Measurements from ENCODE around the gene RPL10A. TPM values are rescaled to one million over a fixed set of nuclear protein-coding genes. Genes with fewer than 3 reads are reported as not detected.
"Not testable (repeated sequence)": the region's sequence is repeated elsewhere in the genome, so short reads cannot be mapped to it uniquely, and the experiment has no call there.

Gene RPL10A
- polyA plus RNA-seq, 4 donors = 1,948 to 2,087 (median 2,028) TPM

DNA sequence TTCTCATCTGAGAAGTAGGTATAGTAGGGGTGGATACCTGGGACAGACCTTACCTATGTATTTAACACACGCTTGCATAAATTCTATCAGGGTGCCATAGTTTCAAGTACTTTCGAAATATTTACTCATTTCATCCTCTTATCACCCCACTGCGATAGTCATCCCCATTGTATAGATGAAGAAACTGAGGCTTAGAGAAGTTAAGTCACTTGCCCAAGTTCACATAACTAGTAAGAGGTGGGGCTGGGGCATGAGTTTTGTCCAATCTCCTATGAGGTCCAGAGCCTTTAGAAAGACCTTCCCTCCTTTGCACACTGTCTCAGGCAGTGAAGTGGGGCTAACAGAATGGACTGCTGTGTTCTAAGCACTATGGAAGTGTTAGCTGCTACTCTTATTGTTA, 38.3 kb downstream of the RPL10A start:
- no peak for DNase-seq (ENCODE audit: low read depth in 4 of 4, low spot score in 3 of 4)

DNA sequence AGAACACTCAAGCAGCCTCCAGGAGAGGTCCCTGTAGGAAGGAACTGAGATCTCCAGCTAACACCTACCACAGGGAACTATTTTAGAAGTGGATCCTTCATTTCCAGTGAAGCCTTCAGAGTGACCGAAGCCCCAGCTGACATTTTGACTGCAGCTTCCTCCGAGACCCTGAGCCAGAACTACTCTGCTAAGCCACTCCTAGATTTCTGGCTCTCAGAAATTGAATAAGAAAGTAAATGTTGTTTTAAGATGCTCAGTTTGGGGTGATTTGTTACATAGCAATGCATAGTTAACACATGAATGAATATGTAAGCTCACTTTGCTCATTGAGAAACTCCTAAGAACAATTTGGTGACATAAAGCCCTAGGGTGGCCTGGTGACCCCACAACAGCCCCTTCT, 39.0 kb downstream of the RPL10A start:
- no peak for DNase-seq (ENCODE audit: low read depth in 4 of 4, low spot score in 3 of 4)

DNA sequence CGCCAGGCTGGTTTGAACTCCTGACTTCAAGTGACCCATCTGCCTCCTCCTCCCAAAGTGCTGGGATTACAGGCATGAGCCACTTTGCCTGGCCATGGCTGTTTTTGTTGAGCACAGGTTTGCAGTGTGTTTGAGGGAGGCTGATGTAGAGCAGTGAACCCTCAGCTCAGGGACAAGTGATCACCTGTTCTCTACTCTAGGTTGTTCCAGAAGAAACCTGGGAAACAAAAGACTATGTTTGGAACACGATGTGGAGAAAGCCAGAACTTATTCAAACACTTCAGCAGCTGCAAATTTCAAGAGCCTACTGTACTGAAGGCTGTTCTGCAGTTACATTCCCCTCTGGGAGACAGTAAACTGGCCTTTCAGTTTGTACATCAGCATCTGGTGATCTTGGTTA, 39.8 kb downstream of the RPL10A start:
- no peak for DNase-seq (ENCODE audit: low read depth in 4 of 4, low spot score in 3 of 4)

DNA sequence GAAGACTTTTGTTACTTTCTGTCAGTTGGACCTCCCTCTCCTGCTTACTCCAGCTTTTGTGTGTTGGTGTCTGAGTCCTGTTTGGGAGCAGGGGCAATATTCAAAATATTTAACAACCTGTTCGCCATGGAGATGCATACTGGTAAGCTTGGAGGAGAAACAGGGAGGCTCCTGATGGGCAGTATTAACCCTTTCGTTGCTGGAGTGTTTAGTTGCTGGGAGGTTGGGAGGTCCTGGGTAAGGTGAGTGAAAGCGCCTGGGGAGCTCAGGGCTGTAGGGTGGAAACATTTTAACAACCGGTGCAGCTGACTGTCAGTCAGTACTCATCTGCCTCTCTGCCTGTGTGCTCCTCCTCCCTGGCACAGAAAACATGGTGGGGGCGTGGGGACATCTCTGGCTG, 40.3 kb downstream of the RPL10A start:
- no peak for DNase-seq (ENCODE audit: low read depth in 4 of 4, low spot score in 3 of 4)

DNA sequence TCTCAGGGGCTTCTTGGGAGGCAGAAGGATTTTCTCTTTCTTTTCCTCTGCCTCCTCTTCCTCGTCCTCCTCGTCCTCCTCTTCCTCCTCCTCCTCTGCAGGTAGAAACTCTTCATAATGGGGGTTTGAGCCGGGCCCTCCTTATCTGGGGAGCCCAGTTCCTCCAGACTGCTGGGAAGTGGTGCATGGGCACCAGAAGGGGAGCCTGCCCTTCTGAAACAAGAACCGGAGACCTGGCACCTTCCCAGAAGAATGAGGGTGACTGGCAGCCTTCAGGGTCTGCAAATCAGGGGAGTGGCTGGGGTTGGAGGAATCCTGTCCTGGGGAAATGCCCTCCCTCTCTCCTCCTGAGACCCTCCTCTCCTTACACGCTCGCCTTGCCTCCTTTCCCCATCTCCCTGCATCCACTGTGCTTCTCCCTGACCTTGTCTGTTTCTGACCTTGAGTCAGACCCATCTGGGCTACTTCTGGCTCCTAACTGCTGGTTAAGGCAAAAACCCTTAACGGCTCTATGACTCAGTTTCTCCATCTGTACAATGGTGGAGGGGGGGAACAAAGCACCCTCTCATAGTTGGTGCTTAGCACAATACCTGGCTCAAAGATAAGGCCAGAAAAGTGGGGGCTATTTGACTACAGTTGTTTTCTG, 42.8 kb downstream of the RPL10A start:
- DNase-seq (ENCODE audit: low read depth in 4 of 4, low spot score in 3 of 4) = no peak

DNA sequence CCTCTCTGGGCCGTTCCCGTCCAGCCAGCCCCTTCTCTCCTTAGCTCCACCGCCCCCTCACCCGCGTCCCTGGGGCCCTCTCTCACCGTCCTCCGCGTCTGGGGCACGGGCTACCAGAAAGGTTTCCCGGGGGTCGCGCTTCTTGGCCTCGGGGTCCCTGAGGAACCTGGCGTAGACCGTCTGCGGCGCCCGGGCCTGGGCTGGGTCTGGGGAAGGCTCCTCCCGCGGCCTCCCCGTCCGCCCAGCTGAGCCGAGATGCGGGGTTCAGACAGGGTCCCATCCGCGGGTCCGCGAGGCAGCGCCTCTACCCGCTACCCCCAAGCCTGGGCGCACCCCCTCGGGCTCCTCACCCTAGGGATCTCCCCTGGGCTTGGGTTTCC, 43.4 kb downstream of the RPL10A start:
- DNase-seq (ENCODE audit: low read depth in 4 of 4, low spot score in 3 of 4) = no peak

DNA sequence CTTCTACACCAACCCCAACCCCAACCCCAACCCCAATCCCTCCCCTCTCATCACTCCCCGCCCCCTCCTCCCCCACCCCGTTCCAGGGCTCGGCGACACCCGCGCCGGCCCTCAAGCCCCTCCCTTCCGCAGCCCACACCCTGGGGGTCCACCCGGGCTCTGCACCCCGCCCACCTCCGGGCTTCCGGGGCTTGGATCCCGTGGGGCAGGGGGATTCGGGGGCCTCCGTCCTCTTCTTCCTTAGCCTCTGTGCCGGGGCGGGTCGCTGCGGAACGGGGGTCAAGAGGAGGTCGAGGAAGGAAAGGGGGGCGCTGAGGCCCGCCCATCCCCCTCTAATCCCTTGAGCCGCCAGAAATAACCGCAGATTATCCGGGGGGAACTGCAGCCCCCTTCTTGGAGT, 43.8 kb downstream of the RPL10A start:
- DNase-seq (ENCODE audit: low read depth in 4 of 4, low spot score in 3 of 4) = no peak

DNA sequence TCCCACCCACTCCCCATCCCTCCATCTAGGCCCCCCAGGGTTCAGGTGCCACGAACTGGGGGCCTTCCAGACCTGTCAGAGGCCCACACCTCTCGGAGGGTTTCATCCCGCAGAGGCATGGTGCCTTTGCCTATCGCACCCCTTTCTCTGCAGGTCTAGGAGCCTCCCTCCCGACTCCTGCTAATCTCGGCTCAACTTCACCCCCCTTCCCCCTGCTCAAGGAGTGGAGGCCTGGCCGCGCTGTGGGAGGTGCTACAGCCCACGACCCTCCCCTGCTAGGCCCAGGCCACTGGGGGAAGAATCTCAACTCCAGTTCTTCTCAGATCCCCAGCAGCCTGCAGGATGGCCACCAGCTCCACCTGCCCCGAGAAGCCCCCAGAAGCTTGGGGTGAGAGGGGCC, 44.5 kb downstream of the RPL10A start, which contains the start of gene TULP1:
TSS of gene TULP1 (minus strand) at position 157 of the 400 bp plus-strand sequence. CDS start at position 119, 38 bp downstream.
- DNase-seq (ENCODE audit: low read depth in 4 of 4, low spot score in 3 of 4) = no peak

DNA sequence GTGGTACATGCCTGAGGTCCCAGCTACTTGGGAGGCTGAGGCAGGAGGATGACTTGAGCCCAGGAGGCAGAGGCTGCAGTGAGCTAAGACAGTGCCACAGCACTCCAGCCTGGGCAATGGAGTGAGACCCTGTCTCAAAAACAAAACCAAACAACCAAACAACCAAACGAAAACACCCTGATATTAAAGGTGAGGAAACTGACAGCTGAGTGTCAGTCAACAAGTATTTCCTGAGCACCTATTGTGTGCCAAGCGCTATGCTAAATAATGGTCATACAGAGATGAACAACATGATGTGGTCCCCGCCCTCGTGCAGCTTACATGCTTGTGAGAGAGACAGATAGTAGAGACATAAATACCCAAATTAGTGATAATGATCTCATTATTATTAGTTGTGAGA, 46.4 kb downstream of the RPL10A start:
- DNase-seq (ENCODE audit: low read depth in 4 of 4, low spot score in 3 of 4) = no peak

DNA sequence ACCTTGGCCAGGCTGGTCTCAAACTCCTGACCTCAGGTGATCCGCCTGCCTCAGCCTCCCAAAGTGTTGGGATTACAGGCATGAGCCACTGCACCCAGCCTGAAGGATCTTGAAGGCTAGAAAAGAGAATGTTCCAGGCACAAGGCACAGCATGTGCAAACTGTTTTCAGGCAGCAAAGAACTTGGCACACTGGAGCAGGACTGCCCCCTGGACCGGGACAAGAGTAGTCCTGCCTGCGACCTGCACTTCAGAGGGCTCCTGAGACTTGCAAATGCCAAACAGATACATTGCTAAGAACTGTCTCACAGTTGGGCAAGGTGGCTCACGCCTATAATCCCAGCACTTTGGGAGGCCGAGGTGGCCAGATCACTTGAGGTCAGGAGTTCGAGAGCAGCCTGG, 47.7 kb downstream of the RPL10A start:
- not testable (repeated sequence) for DNase-seq (ENCODE audit: low read depth in 4 of 4, low spot score in 3 of 4)

DNA sequence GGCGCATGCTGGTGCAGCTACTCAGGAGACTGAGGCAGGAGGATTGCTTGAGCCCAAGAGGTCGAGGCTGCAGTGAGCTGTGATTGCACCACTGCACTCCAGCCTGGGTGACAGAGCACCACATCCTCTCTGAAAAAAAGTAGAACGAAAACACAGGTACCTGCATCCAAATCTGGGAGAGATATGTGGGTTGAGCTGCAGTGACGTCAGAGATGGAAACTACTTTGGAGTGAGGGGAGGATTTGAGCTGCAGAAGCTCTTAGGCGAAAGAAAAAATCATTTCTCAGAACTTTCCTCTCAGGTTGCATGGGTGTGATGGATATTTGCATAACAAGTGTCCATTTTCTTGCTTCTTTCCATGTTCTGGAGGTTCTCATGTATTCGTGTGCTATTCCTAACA, 48.5 kb downstream of the RPL10A start:
- DNase-seq (ENCODE audit: low read depth in 4 of 4, low spot score in 3 of 4) = no peak

DNA sequence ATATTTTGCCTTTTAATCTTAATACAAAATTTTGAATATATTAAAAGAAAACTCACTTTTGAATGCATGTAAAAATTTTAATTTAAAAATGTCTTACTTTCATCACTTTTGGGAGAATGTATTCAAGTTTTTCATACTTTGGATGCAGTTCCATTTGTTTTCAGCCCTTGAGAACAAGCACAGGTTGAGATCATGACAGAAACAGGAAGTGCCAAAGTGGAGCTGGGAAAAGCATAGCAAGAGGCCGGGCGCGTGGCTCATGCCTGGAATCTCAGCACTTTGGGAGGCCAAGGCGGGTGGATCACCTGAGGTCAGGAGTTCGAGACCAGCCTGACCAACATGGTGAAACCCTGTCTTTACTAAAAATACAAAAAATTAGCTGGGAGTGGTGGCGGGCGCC, 49.8 kb downstream of the RPL10A start:
- DNase-seq (ENCODE audit: low read depth in 4 of 4, low spot score in 3 of 4) = not testable (repeated sequence)

DNA sequence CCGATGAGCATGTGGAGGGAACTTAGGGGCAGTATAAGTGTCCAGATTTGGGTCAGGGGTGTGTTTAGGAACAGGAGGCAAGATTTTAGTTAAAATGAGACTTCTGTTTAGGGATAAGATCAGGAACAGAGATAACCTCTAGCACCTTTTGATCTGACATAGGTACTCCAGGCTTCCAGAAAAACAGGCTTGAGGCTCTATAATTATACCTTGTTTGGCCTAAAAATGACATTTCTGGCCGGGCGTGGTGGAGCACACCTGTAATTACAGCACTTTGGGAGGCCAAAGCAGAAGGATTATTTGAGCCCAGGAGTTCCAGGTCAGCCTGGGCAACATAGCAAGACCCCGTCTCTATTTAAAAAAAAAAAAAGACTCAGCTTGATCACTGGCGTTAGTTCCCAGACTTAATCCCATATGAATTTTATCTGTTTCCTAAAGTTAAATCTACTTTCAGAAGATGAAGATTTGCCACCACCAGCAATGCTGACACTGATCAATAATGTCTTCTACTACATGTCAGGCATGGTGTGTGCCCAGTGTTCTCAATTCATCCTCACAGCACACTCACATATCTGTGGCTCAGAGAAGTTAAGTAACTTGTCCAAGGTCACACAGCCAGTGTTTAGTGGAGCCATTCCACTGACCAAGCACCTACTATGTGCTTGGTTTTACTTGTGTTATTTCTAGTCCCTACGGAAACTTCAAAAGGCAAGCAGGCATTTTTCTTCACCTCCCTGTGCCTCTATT, 50.5 kb downstream of the RPL10A start:
- DNase-seq (ENCODE audit: low read depth in 4 of 4, low spot score in 3 of 4) = no peak

DNA sequence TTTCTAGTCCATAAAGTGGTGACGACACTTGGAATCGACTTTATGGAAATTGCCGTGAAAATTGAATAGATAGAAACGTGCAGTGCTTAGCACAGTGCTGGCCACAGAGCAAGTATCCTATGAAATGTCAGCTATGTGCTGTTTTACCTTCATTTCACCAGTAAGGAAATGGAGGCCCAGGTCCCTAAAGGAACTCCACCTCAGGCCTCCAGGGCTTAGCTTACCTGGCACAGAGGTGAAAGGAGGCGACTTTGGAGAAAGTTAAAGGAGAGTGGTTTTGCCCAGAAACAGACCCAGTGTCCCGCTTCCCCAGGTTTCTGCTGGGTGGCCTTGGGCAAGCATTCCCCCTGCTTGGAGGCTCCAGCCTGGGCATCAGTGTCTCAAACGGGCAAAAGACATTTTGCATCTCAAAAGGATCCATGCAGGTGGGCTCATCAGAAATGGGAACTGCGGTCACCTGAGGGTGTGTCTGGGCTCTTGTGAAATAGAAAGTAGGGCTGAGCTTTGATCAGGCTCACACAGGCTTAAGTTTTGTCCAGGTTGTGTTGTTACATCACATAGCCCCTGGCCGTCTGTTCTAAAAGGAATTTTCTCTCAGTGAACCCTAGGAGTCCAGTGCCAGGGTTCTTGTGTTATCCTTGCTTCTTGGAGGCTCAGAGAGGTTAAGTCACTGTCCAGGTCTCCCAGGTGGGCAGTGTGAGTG, 51.3 kb downstream of the RPL10A start:
- DNase-seq (ENCODE audit: low read depth in 4 of 4, low spot score in 3 of 4) = no peak

Other genes starting within 250 kb of the RPL10A start
- 10 to 100 TPM; 43.4 to 50.2 (median 46.1) TPM for gene ZNF76, start 208.7 kb upstream of the RPL10A start, polyA plus RNA-seq (ENCODE audit: insufficient read length in 4 of 4)
- gene DEF6, start 170.6 kb upstream of the RPL10A start, polyA plus RNA-seq (ENCODE audit: insufficient read length in 4 of 4) = 1 to 10 TPM; 2.7 to 4.1 (median 3.7) TPM
- gene PPARD, start 125.8 kb upstream of the RPL10A start, polyA plus RNA-seq (ENCODE audit: insufficient read length in 4 of 4) = 10 to 100 TPM; 22.5 to 27.5 (median 24.0) TPM
- 10 to 100 TPM in 2 of 4 donors, 1 to 10 TPM in 2; 9.4 to 11.3 (median 10.4) TPM for gene FANCE, start 16.1 kb upstream of the RPL10A start, polyA plus RNA-seq (ENCODE audit: insufficient read length in 4 of 4)
- 10 to 100 TPM; 42.6 to 53.0 (median 47.7) TPM for gene TEAD3, start 28.7 kb downstream of the RPL10A start, polyA plus RNA-seq (ENCODE audit: insufficient read length in 4 of 4)
- gene TULP1, start 44.5 kb downstream of the RPL10A start, polyA plus RNA-seq (ENCODE audit: insufficient read length in 4 of 4) = 1 to 10 TPM; 1.5 to 2.9 (median 2.4) TPM
- gene FKBP5, start 220.5 kb downstream of the RPL10A start, polyA plus RNA-seq (ENCODE audit: insufficient read length in 4 of 4) = 10 to 100 TPM; 25.4 to 30.7 (median 28.2) TPM

Measured in right renal pelvis (tissue), 4 donors.